Keratinocyte (primary cell): Measurements from ENCODE around the gene F2.

Source experiments
- CTCF ChIP-seq, 3 experiments: IDR thresholded peaks in 1 of 3; conservative IDR thresholded peaks in 1 of 3; optimal IDR thresholded peaks in 1 of 3; 2 replicates in 2 of 3; 3 replicates in 1 of 3; pipeline versions ENCODE3 to v1.5.1; 2011; ENCODE audit warnings: low read length in 3 of 3, mild to moderate bottlenecking in 3 of 3, moderate library complexity in 2 of 3, control low read depth in 1 of 3, inconsistent platforms in 1 of 3; ENCODE audit not compliant: insufficient read depth in 2 of 3; ENCODE audit errors: extremely low read depth in 1 of 3
- EZH2 ChIP-seq: IDR thresholded peaks from one replicate; pipeline ENCODE4 v1.6.1; 2012; ENCODE audit warnings: inconsistent platforms, mild to moderate bottlenecking, low read length, moderate library complexity

GRCh38 chr11:46700241-46701077, 18.6 kb upstream of the F2 start, which contains the start of the genes ARHGAP1 and ZNF408:
- TF ChIP-seq CTCF (optimal IDR thresholded peaks at IDR 0.05 in 1 of 3, IDR thresholded peaks at IDR 0.05 in 1 of 3, conservative IDR thresholded peaks at IDR 0.05 in 1 of 3; ENCODE audit: extremely low read depth in 1 of 3, insufficient read depth in 2 of 3, low read length in 3 of 3) (no peak), EZH2 (no peak)
